Activated CD4-positive, alpha-beta T cell treated with anti-CD3 and anti-CD28 coated beads, Interleukin-10, Interleukin-2, amounts not matched to agents 100 ng/mL and 50 ng/mL, durations not matched to agents 16 hours and 8 hours (primary cell): Measurements from ENCODE around the gene MYO10.
"Not testable (repeated sequence)": the region's sequence is repeated elsewhere in the genome, so short reads cannot be mapped to it uniquely, and the experiment has no call there.

Experiments
- DNase-seq: peaks from one replicate; pipeline ENCODE4 v3.0.0-alpha.2; 2020

The MYO10 gene

GRCh38 chr5:16855485-16855884 lies 80.6 kb downstream of the MYO10 start:
- no peak for DNase-seq

GRCh38 chr5:16854351-16854750 lies 81.7 kb downstream of the MYO10 start:
- DNase-seq, result no peak

GRCh38 chr5:16853518-16853917 lies 82.6 kb downstream of the MYO10 start:
- DNase-seq, result no peak

DNA sequence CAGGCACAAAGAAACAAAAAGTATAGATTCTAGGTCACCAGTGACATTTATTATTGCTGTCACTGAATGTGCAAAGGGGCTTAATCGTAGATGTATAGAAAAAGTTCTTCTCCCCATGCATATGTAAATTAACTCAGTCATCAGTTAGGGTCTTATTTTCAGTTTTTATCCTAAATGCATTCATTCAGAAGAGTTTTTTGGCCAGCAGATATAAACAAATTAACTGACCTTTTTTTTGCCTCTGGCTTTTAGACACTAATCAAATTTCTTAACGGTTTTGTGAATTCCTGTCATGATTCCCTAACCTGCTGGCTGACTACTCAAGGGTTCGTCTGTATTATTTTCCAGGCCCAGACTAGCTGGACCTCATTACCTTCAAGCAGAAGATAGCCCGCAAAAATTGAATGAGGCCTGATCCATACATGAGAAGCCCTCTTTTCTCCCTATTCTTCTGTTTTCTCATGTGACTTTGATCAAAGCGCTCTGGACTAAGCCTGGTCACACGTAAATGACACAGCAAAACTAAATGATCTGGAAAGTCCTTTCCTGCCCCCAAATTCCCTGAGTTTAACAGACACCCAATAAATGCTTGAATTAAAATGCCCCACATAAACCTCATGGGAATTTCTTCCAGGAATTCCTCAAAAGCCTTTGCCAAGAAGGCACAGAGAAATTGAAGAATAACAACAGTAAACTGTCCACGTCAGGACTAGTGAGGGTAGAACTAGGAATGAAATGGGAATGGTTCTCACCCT lies 83.7 kb downstream of the MYO10 start:
- DNase-seq, result no peak

GRCh38 chr5:16849775-16850174 lies 86.3 kb downstream of the MYO10 start:
- no peak for DNase-seq

DNA sequence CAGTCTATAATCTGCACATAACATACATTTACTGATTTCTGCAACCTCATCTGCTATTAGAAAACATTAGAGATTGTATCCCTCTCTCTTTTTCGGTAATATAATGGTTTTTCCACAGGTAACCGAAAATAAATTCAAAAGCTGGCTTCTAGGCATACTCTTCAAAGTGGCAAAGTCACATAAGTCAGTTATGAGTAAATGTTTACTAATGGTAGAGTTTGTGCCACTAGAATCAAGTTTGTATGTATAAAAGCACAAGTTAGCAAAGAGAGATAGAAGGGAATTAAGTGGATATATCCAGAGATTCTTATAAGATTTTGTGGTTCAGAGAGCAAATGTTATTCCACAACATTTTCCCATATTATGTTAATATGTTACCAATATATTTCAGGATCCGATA lies 86.9 kb downstream of the MYO10 start:
- DNase-seq, result no peak

DNA sequence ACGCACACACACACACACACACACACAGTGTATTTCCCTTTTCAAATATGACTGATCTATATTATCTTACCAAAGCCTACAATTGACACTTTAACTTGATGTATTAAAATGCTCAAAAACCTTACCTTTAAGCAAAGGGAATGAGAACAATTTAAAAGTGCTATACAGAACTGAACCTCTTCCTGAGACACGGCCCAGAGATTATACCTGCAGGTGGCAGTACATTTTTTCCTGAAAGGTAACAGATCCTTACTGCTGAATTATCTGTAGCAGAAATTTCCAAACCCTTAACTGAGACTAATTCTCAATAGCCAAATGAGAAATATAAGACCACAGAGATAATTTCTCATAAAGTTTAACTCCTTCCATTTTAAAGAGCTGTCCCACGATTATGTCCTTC lies 91.1 kb downstream of the MYO10 start:
- DNase-seq, result no peak

- no peak for DNase-seq
Measured at GRCh38 chr5:16842896-16843295, 93.2 kb downstream of the MYO10 start.

DNA sequence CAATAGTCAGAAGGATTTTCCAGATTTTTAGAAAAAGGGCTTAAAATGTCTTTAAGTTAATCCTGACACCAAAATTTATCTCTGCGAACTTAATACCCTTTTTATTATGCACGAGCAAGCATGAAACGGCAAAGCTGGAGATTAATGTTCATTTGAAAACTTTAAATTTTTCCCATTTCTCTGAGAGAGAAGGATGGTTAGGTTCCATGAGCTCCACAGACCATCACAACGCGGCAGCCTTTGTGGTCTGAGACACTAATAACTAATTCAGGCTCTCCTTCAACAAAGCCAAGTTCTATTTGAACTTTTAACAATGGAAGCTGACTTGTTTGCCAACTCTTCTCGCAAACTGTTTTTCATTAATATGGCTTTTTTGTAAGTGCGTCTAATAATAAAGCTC lies 94.7 kb downstream of the MYO10 start:
- no peak for DNase-seq

- DNase-seq, result no peak
Measured at GRCh38 chr5:16837305-16837704, 98.8 kb downstream of the MYO10 start.

DNA sequence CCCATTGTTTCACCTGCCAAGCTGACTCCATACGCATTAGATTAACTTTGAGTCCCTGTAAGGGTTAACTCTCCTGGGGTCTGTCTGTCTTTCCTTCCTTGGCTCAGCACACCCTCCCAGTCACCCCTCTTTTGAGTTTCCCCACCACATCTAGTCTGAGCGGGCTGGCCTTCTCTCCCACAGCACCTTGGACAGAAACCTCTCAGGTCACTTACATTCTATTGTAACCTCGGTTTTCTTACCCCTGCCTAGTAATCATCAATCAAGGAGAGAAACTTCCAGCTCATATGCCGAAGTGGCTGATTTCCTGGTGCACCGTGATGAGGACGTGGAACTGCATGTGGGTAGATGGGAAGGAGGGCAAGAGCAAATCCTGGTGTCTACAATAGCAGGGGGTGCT lies 102.1 kb downstream of the MYO10 start:
- no peak for DNase-seq

GRCh38 chr5:16831326-16831725 lies 104.8 kb downstream of the MYO10 start:
- DNase-seq, result not testable (repeated sequence)

- no peak for DNase-seq
Measured at GRCh38 chr5:16827755-16828154, 108.3 kb downstream of the MYO10 start.

DNA sequence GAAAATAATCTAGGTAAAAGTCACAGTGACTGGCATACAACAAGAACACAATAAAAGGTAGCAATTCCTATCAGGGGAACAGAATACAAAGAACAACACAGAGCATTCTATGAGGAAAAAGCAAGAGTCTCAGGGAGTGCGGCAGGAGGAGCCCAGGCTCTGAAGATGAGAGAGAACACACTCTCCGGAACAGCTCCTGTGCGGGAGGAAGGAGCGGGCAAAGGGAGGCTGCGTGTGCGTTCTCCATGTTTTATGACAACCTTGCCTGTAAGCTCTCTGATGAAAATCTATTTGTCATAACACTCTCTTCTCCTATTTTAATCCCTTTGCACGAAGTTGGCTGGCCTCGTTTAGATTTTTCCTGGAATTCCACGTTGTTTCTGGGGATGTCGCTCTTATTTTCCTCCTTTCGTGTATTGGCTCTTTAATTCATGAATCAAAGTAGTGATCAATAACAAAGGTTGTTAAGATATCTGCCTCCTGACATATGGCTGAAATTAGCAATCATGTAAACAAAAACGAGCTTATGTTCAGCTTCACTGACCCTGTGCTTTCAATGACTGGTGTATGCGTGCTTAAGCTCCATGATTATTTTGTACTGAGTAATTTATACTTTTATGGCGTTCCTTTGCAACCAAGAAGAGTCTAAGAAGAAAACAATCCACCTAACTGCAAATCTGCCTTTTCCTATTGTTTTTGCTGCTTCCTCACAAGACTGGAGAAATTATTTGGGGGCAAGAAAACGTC lies 109.5 kb downstream of the MYO10 start:
- DNase-seq, result no peak

DNA sequence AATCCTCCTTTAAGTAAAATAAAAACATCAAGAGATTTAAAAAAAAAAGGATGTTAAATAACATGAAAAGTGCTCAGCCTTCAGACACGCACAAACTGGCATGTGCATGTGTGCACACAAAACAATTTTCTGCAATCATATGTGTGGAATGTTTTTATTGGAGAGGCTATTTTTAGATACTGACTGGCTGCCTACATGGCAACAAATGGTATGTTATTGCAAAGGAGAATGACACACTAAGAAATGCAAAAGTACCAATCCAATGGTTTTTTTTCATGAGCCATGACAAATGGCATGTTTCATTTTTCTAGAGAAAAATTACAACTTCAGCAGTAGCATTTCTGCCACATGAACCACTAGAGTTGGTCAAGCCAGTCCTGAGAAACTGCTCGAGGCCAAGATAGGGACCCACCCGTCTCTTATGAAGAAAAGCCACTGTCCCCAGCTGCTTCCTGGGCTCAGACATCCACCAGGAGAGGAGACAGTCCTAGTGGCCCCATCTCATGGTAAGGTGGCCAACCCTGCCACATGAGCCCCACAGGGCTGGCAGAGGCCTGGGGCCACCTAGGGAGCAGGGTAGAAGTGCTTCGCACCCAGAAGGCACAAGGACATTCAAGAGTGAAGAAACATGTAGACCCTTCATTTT lies 116.4 kb downstream of the MYO10 start:
- no peak for DNase-seq

- no peak for DNase-seq
Measured at GRCh38 chr5:16815432-16815831, 120.7 kb downstream of the MYO10 start.

DNA sequence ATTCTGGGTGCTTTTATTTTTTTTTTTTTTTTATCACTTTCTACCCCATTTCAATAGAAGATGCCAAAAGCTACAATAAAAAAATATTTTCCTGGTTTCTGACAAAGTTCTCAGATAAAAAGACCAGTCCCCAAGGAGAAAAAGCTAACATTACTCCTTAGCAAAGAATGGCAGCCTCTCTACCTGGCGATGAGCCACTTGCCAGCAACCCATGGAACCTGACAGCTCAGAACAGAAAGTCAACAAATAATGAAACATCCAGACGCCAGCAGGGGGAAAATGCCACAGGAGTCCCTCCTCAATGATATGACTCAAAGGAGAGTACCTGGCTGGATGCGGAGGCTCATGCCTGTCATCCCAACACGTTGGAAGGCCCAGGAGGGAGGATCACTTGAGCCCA lies 123.2 kb downstream of the MYO10 start:
- DNase-seq, result no peak

GRCh38 chr5:16812448-16812847 lies 123.6 kb downstream of the MYO10 start:
- DNase-seq, result no peak

DNA sequence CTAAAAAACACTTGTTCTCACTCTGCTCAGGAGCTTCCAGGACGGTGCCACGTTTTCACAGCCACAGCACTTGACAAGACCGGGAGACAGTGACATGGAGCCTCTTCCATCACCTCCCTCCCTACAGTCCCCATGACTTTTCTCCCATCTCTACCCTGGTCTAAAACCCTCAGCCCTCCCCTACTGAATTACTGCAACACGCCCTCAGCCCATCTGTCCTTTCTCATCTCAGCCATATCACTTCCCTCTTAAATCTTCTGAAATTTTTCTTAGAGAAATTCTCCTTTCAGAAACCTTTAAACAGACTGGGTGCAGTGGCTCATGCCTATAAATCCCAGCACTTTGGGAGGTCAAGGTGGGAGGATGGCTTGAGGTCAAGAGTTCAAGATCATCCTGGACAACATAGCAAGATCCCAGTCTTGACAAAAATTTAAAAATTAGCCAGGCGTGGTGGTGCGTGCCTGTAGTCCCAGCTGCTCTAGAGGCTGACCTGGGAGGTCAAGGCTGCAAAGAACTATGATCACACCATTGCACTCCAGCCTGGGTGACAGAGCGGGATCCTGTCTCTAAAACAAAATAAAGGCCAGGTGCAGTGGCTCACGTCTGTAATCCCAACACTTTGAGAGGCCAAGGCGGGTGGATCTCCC lies 125.8 kb downstream of the MYO10 start:
- DNase-seq, result no peak

GRCh38 chr5:16809395-16810207 lies 126.5 kb downstream of the MYO10 start:
- DNase-seq, result no peak

GRCh38 chr5:16809010-16809394 lies 127.1 kb downstream of the MYO10 start:
- DNase-seq, result no peak

DNA sequence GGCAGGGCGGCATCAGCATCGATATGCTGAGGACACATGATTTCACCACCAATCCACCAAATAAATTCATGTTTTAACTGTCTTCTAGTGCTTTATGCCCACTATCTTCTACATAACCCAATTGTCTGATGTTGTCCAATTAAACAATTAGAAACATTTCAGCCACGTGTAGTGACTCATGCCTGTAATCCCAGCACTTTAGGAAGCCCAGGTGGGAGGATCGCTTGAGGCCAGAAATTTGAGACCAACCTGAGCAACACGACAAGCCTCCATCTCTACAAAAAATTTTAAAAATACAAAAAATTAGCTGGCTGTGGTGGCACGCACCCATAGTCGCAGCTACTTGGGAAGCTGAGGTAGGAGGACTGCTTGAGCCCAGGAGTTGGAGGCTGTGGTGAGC lies 128.1 kb downstream of the MYO10 start:
- no peak for DNase-seq

GRCh38 chr5:16807547-16807864 lies 128.6 kb downstream of the MYO10 start:
- DNase-seq, result no peak
